Glomerular endothelial cell (primary cell): ENCODE results near the gene PFDN2. TPM values are rescaled to one million over a fixed set of nuclear protein-coding genes. Genes with fewer than 3 reads are reported as not detected.

ENCODE experiments used
- DNase-seq: peaks from one replicate; pipeline ENCODE4 v3.0.0-alpha.2; 2011; ENCODE audit warnings: low read depth, low spot score; ENCODE audit errors: extremely low read depth
- total RNA-seq: library from RNA; depleted of rRNA; stranded (reverse); fragments of >200 nt; gene quantifications from 2 replicates; pipeline ENCODE4 v1.2.3, GENCODE V29; 2015

PFDN2 gene
- total RNA-seq, 1 donor from 2014 or later: 78.2 TPM

GRCh38 chr1:161106431-161106830 lies 11.4 kb downstream of the PFDN2 start:
- DNase-seq: no peak

GRCh38 chr1:161100556-161100955 lies 17.3 kb downstream of the PFDN2 start:
- DNase-seq: no peak

GRCh38 chr1:161099090-161099802 lies 18.6 kb downstream of the PFDN2 start:
- no peak for DNase-seq

GRCh38 chr1:161098210-161099068 lies 19.4 kb downstream of the PFDN2 start, which contains the start of gene KLHDC9:
TSS of gene KLHDC9 (plus strand) at chr1:161098361. CDS start at chr1:161098536, 175 bp downstream.
- DNase-seq: no peak

- DNase-seq: no peak
Measured at GRCh38 chr1:161096530-161096929, 21.3 kb downstream of the PFDN2 start.

GRCh38 chr1:161096015-161096414 lies 21.8 kb downstream of the PFDN2 start:
- no peak for DNase-seq

GRCh38 chr1:161095230-161095629 lies 22.6 kb downstream of the PFDN2 start:
- no peak for DNase-seq

GRCh38 chr1:161094481-161094880 lies 23.4 kb downstream of the PFDN2 start:
- DNase-seq: no peak

GRCh38 chr1:161092621-161093028 lies 25.2 kb downstream of the PFDN2 start:
- DNase-seq: no peak

- DNase-seq: no peak
Measured at GRCh38 chr1:161091796-161092507, 25.9 kb downstream of the PFDN2 start.

GRCh38 chr1:161091093-161091492 lies 26.7 kb downstream of the PFDN2 start:
- no peak for DNase-seq

- no peak for DNase-seq
Measured at GRCh38 chr1:161090617-161091016, 27.2 kb downstream of the PFDN2 start.

- DNase-seq: no peak
Measured at GRCh38 chr1:161089938-161090337, 27.9 kb downstream of the PFDN2 start.

GRCh38 chr1:161089251-161089924 lies 28.4 kb downstream of the PFDN2 start, which contains the start of gene NECTIN4:
TSS of gene NECTIN4 (minus strand) at chr1:161089558. CDS start at chr1:161089296, 262 bp downstream.
- no peak for DNase-seq

- no peak for DNase-seq
Measured at GRCh38 chr1:161088587-161089110, 29.2 kb downstream of the PFDN2 start.

- no peak for DNase-seq
Measured at GRCh38 chr1:161086457-161086856, 31.4 kb downstream of the PFDN2 start.

- no peak for DNase-seq
Measured at GRCh38 chr1:161085165-161085564, 32.7 kb downstream of the PFDN2 start.

- no peak for DNase-seq
Measured at GRCh38 chr1:161084597-161084988, 33.2 kb downstream of the PFDN2 start.

GRCh38 chr1:161083748-161084596 lies 33.9 kb downstream of the PFDN2 start:
- DNase-seq: no peak
